DOHH2 (cell line): Measurements from ENCODE around the gene PCLO.

ENCODE experiments used
- H3F3A ChIP-seq: fragments of 200-600 bp; sonication (generic), shearing (Covaris generic); 2 replicates; pipeline ENCODE4 v1.6.0; 2016; ENCODE audit warnings: antibody characterized with exemption, mild to moderate bottlenecking; ENCODE audit not compliant: control insufficient read depth, insufficient read depth
- H3K27ac ChIP-seq: fragments of 200-600 bp; sonication (generic); 2 replicates; pipeline ENCODE4 v1.5.1; 2014; ENCODE audit warnings: low read depth, mild to moderate bottlenecking, low read length, moderate library complexity
- H3K27me3 ChIP-seq: fragments of 200-600 bp; sonication (generic); 2 replicates; pipeline ENCODE4 v1.6.1; 2014; ENCODE audit warnings: mild to moderate bottlenecking, low read length, mixed read lengths; ENCODE audit not compliant: control insufficient read depth
- H3K36me3 ChIP-seq: fragments of 200-600 bp; sonication (generic); 2 replicates; pipeline ENCODE4 v1.6.1; 2014; ENCODE audit warnings: mild to moderate bottlenecking, low read length, moderate library complexity, mixed read lengths; ENCODE audit not compliant: control insufficient read depth
- H3K4me1 ChIP-seq: fragments of 200-600 bp; sonication (generic); 2 replicates; pipeline ENCODE4 v1.6.1; 2014; ENCODE audit warnings: mild to moderate bottlenecking, low read length, mixed read lengths; ENCODE audit not compliant: control insufficient read depth
- H3K4me2 ChIP-seq: fragments of 200-600 bp; sonication (generic); 2 replicates; pipeline ENCODE4 v1.6.0; 2014; ENCODE audit warnings: mild to moderate bottlenecking, low read length, moderate library complexity
- H3K4me3 ChIP-seq: fragments of 200-600 bp; sonication (generic); 2 replicates; pipeline ENCODE4 v1.5.1; 2014; ENCODE audit warnings: mild to moderate bottlenecking, low read length, mixed read lengths
- H3K79me2 ChIP-seq: fragments of 200-600 bp; sonication (generic); 2 replicates; pipeline ENCODE4 v1.6.1; 2014; ENCODE audit warnings: mild to moderate bottlenecking, low read length, mixed read lengths; ENCODE audit not compliant: control insufficient read depth
- H3K9me2 ChIP-seq: fragments of 200-600 bp; sonication (generic); replicated peaks from 2 replicates; pipeline ENCODE4 v1.6.1; 2014; ENCODE audit warnings: mild to moderate bottlenecking, low read length, mixed read lengths; ENCODE audit not compliant: control insufficient read depth
- H3K9me3 ChIP-seq: fragments of 200-600 bp; sonication (generic); 2 replicates; pipeline ENCODE4 v1.6.1; 2014; ENCODE audit warnings: antibody characterized with exemption, low read length, mixed read lengths; ENCODE audit not compliant: control insufficient read depth, insufficient read depth
- H4K20me1 ChIP-seq: fragments of 200-600 bp; sonication (generic); 2 replicates; pipeline ENCODE4 v1.6.0; 2014; ENCODE audit warnings: low read depth, mild to moderate bottlenecking, antibody characterized with exemption, low read length, moderate library complexity; ENCODE audit not compliant: control insufficient read depth, insufficient read depth
- CTCF ChIP-seq: fragments of 200-600 bp; sonication (generic); IDR thresholded peaks from one replicate; pipeline ENCODE4 v1.5.1; 2014; ENCODE audit warnings: antibody characterized with exemption, mild to moderate bottlenecking, low read depth, low read length; ENCODE audit not compliant: poor library complexity, severe bottlenecking
- EZH2phosphoT487 ChIP-seq: fragments of 200-600 bp; sonication (generic); IDR thresholded peaks from 2 replicates; pipeline ENCODE4 v1.6.1; 2017; ENCODE audit warnings: borderline replicate concordance, mild to moderate bottlenecking, antibody characterized with exemption, low read length, moderate library complexity, mixed read lengths

PCLO gene

GRCh38 chr7:83077328-83077727 is 85.4 kb downstream of the PCLO start:
- no peak for TF ChIP-seq EZH2phosphoT487
- no peak for TF ChIP-seq CTCF
- H3K4me3 ChIP-seq = no peak overlapping the region
- H3K79me2 ChIP-seq = no peaks in the 10 kb centered on the region
- H3K9me2 ChIP-seq = no peaks in the 10 kb centered on the region
- no peaks in the 10 kb centered on the region for H3K36me3 ChIP-seq
- no peaks in the 10 kb centered on the region for H3K27me3 ChIP-seq
- H3K27ac ChIP-seq = no peak overlapping the region
- no peaks in the 10 kb centered on the region for H3F3A ChIP-seq
- no peak overlapping the region for H3K4me2 ChIP-seq
- no peaks in the 10 kb centered on the region for H3K9me3 ChIP-seq
- H4K20me1 ChIP-seq = no peaks in the 10 kb centered on the region
- H3K4me1 ChIP-seq = no peaks in the 10 kb centered on the region

- Histone ChIP-seq H3K9me2 (no peaks in the 10 kb centered on the region), H3K27me3 (no peaks in the 10 kb centered on the region), H3K4me2 (no peak overlapping the region), H3K79me2 (no peaks in the 10 kb centered on the region), H3K4me1 (no peaks in the 10 kb centered on the region), H4K20me1 (no peaks in the 10 kb centered on the region), H3K27ac (no peak overlapping the region), H3K4me3 (no peak overlapping the region), H3F3A (no peaks in the 10 kb centered on the region), H3K9me3 (no peaks in the 10 kb centered on the region), H3K36me3 (no peaks in the 10 kb centered on the region)
- TF ChIP-seq EZH2phosphoT487 = no peak
- TF ChIP-seq CTCF = no peak
These were observed 89.8 kb downstream of the PCLO start for GRCh38 chr7:83072576-83073517.

GRCh38 chr7:83065714-83066113 is 97.0 kb downstream of the PCLO start:
- Histone ChIP-seq H3K4me1 (no peaks in the 10 kb centered on the region), H3K79me2 (no peaks in the 10 kb centered on the region), H3K27ac (no peak overlapping the region), H3K9me2 (no peaks in the 10 kb centered on the region), H3F3A (no peaks in the 10 kb centered on the region), H4K20me1 (no peaks in the 10 kb centered on the region), H3K4me2 (no peak overlapping the region), H3K36me3 (no peaks in the 10 kb centered on the region), H3K27me3 (no peaks in the 10 kb centered on the region), H3K9me3 (no peaks in the 10 kb centered on the region), H3K4me3 (no peak overlapping the region)
- TF ChIP-seq EZH2phosphoT487 = no peak
- TF ChIP-seq CTCF = no peak
